DOHH2 (cell line): ENCODE measurements around the gene MFAP3L.

Experiments used
- H3F3A ChIP-seq: fragments of 200-600 bp; sonication (generic), shearing (Covaris generic); 2 replicates; pipeline ENCODE4 v1.6.0; 2016; ENCODE audit warnings: antibody characterized with exemption, mild to moderate bottlenecking; ENCODE audit not compliant: control insufficient read depth, insufficient read depth
- H3K27ac ChIP-seq: fragments of 200-600 bp; sonication (generic); 2 replicates; pipeline ENCODE4 v1.5.1; 2014; ENCODE audit warnings: low read depth, mild to moderate bottlenecking, low read length, moderate library complexity
- H3K27me3 ChIP-seq: fragments of 200-600 bp; sonication (generic); 2 replicates; pipeline ENCODE4 v1.6.1; 2014; ENCODE audit warnings: mild to moderate bottlenecking, low read length, mixed read lengths; ENCODE audit not compliant: control insufficient read depth
- H3K36me3 ChIP-seq: fragments of 200-600 bp; sonication (generic); 2 replicates; pipeline ENCODE4 v1.6.1; 2014; ENCODE audit warnings: mild to moderate bottlenecking, low read length, moderate library complexity, mixed read lengths; ENCODE audit not compliant: control insufficient read depth
- H3K4me1 ChIP-seq: fragments of 200-600 bp; sonication (generic); 2 replicates; pipeline ENCODE4 v1.6.1; 2014; ENCODE audit warnings: mild to moderate bottlenecking, low read length, mixed read lengths; ENCODE audit not compliant: control insufficient read depth
- H3K4me2 ChIP-seq: fragments of 200-600 bp; sonication (generic); 2 replicates; pipeline ENCODE4 v1.6.0; 2014; ENCODE audit warnings: mild to moderate bottlenecking, low read length, moderate library complexity
- H3K4me3 ChIP-seq: fragments of 200-600 bp; sonication (generic); 2 replicates; pipeline ENCODE4 v1.5.1; 2014; ENCODE audit warnings: mild to moderate bottlenecking, low read length, mixed read lengths
- H3K79me2 ChIP-seq: fragments of 200-600 bp; sonication (generic); 2 replicates; pipeline ENCODE4 v1.6.1; 2014; ENCODE audit warnings: mild to moderate bottlenecking, low read length, mixed read lengths; ENCODE audit not compliant: control insufficient read depth
- H3K9me2 ChIP-seq: fragments of 200-600 bp; sonication (generic); replicated peaks from 2 replicates; pipeline ENCODE4 v1.6.1; 2014; ENCODE audit warnings: mild to moderate bottlenecking, low read length, mixed read lengths; ENCODE audit not compliant: control insufficient read depth
- H3K9me3 ChIP-seq: fragments of 200-600 bp; sonication (generic); 2 replicates; pipeline ENCODE4 v1.6.1; 2014; ENCODE audit warnings: antibody characterized with exemption, low read length, mixed read lengths; ENCODE audit not compliant: control insufficient read depth, insufficient read depth
- H4K20me1 ChIP-seq: fragments of 200-600 bp; sonication (generic); 2 replicates; pipeline ENCODE4 v1.6.0; 2014; ENCODE audit warnings: low read depth, mild to moderate bottlenecking, antibody characterized with exemption, low read length, moderate library complexity; ENCODE audit not compliant: control insufficient read depth, insufficient read depth
- CTCF ChIP-seq: fragments of 200-600 bp; sonication (generic); IDR thresholded peaks from one replicate; pipeline ENCODE4 v1.5.1; 2014; ENCODE audit warnings: antibody characterized with exemption, mild to moderate bottlenecking, low read depth, low read length; ENCODE audit not compliant: poor library complexity, severe bottlenecking
- EZH2phosphoT487 ChIP-seq: fragments of 200-600 bp; sonication (generic); IDR thresholded peaks from 2 replicates; pipeline ENCODE4 v1.6.1; 2017; ENCODE audit warnings: borderline replicate concordance, mild to moderate bottlenecking, antibody characterized with exemption, low read length, moderate library complexity, mixed read lengths

Gene MFAP3L

GRCh38 chr4:169996379-169997240 is 29.6 kb downstream of the MFAP3L start:
- no peaks in the 10 kb centered on the region for H3K9me3 ChIP-seq
- no peak overlapping the region for H3K4me2 ChIP-seq
- no peaks in the 10 kb centered on the region for H3K9me2 ChIP-seq

GRCh38 chr4:169993531-169993930 is 32.7 kb downstream of the MFAP3L start:
- Histone ChIP-seq H3K79me2 (no peaks in the 10 kb centered on the region), H3K4me2 (no peak overlapping the region), H3K27ac (no peak overlapping the region), H3K9me3 (no peaks in the 10 kb centered on the region), H3K9me2 (no peaks in the 10 kb centered on the region), H3K4me1 (no peaks in the 10 kb centered on the region), H3K4me3 (no peak overlapping the region), H3K36me3 (no peaks in the 10 kb centered on the region), H3K27me3 (no peaks in the 10 kb centered on the region; the same call in 1 of the 2 replicates), H4K20me1 (no peaks in the 10 kb centered on the region), H3F3A (no peaks in the 10 kb centered on the region)
- TF ChIP-seq CTCF: no peak
- TF ChIP-seq EZH2phosphoT487: no peak

More at GRCh38 chr4:169996379-169997240, 29.6 kb downstream of the MFAP3L start:
- H3K4me3 ChIP-seq: no peak overlapping the region
- H3K27ac ChIP-seq: no peak overlapping the region
- no peak for TF ChIP-seq EZH2phosphoT487
- TF ChIP-seq CTCF: no peak
- H3K79me2 ChIP-seq: no peaks in the 10 kb centered on the region
- H3K27me3 ChIP-seq: no peaks in the 10 kb centered on the region; the same call in 1 of the 2 replicates
- no peaks in the 10 kb centered on the region for H3F3A ChIP-seq
- H3K4me1 ChIP-seq: no peaks in the 10 kb centered on the region
- H3K36me3 ChIP-seq: no peaks in the 10 kb centered on the region
- H4K20me1 ChIP-seq: no peaks in the 10 kb centered on the region

- Histone ChIP-seq H4K20me1 (no peaks in the 10 kb centered on the region), H3F3A (no peaks in the 10 kb centered on the region), H3K4me2 (no peak overlapping the region), H3K4me1 (no peaks in the 10 kb centered on the region), H3K4me3 (no peak overlapping the region), H3K36me3 (no peaks in the 10 kb centered on the region), H3K9me2 (no peaks in the 10 kb centered on the region), H3K27ac (no peak overlapping the region), H3K27me3 (no peaks in the 10 kb centered on the region; the same call in 1 of the 2 replicates), H3K9me3 (no peaks in the 10 kb centered on the region), H3K79me2 (no peaks in the 10 kb centered on the region)
- TF ChIP-seq CTCF (no peak), EZH2phosphoT487 (no peak)
Measured at GRCh38 chr4:169988252-169988651, 37.9 kb downstream of the MFAP3L start.
